HepG2 (cell line): Measurements from ENCODE around the gene POFUT2. TPM values are rescaled to one million over a fixed set of nuclear protein-coding genes. Genes with fewer than 3 reads are reported as not detected.

Experiments used
- ATAC-seq: fragments of 200-7000 bp; cut with Tn5 transposase; 3 replicates; pipeline ENCODE4 v1.9.1; 2020; ENCODE audit warnings: mild to moderate bottlenecking, moderate library complexity
- BruUV-seq: library from RNA; stranded (reverse); fragments of 400-500 nt; replicated peaks from 2 replicates; lab custom pipeline; 2021; lab: Mats Ljungman, UMichigan
- CTCF ChIA-PET: fragments of 300-600 bp; formaldehyde crosslinking; extraction: SDS; loops from one replicate; lab custom pipeline; 2021; ENCODE audit warnings: low total read pairs, inconsistent platforms, low intra/inter-chr PET ratio; lab: Yijun Ruan, JAX
- POLR2A ChIA-PET: fragments of 350-600 bp; sonication (Branson Sonifier 250); formaldehyde crosslinking; loops from one replicate; lab custom pipeline; 2020; ENCODE audit warnings: antibody characterized with exemption, inconsistent platforms; lab: Yijun Ruan, JAX
- DNase-seq: peaks from one replicate; pipeline ENCODE4 v3.0.0-alpha.2; 2015; ENCODE audit warnings: low spot score
- FAIRE-seq: peaks from 3 replicates; lab custom pipeline; 2011; peaks lifted over from hg19 to GRCh38; lab: Jason Lieb, UNC
- H2AFZ ChIP-seq: one replicate; pipeline ENCODE4 v1.6.1; 2011; ENCODE audit warnings: low read length, inconsistent platforms
- H3K27ac ChIP-seq: fragments of 300-600 bp; 3 replicates; pipeline ENCODE4 v1.8.0; 2011; ENCODE audit warnings: mixed run types, mild to moderate bottlenecking, mixed read lengths, low read length, inconsistent platforms; ENCODE audit not compliant: insufficient read depth; ENCODE audit errors: extremely low read length
- H3K27me3 ChIP-seq, 2 experiments: fragments of 200-600 bp in 1 of 2; 2 replicates in 1 of 2; 3 replicates in 1 of 2; pipeline versions ENCODE4 v1.6.0 to v1.8.0; 2011; ENCODE audit warnings: low read length in 2 of 2, mild to moderate bottlenecking in 2 of 2, moderate library complexity in 2 of 2, inconsistent platforms in 1 of 2; ENCODE audit not compliant: insufficient read depth in 2 of 2, control insufficient read depth in 1 of 2
- H3K36me3 ChIP-seq, 2 experiments: fragments of 200-600 bp in 1 of 2; replicated peaks in 1 of 2; 2 replicates in 1 of 2; 3 replicates in 1 of 2; pipeline versions ENCODE4 v1.5.1 to v1.8.0; 2011; ENCODE audit warnings: low read length in 2 of 2, inconsistent platforms in 1 of 2; ENCODE audit not compliant: insufficient read depth in 2 of 2, control insufficient read depth in 1 of 2
- H3K4me1 ChIP-seq: 2 replicates; pipeline ENCODE4 v1.5.1; 2012; ENCODE audit warnings: low read length, inconsistent platforms; ENCODE audit not compliant: insufficient read depth
- H3K4me2 ChIP-seq: 2 replicates; pipeline ENCODE4 v1.6.0; 2011; ENCODE audit warnings: low read depth, low read length, inconsistent platforms
- H3K4me3 ChIP-seq, 3 experiments: fragments of 200-600 bp in 1 of 3; sonication (generic), shearing (Covaris generic) in 1 of 3; replicated peaks in 1 of 3; 2 replicates each; pipeline ENCODE4 v1.5.1; 2011 to 2016; ENCODE audit warnings: low read length in 3 of 3, inconsistent platforms in 2 of 3, low read depth in 2 of 3, mild to moderate bottlenecking in 2 of 3, control low read depth in 1 of 3, mixed read lengths in 1 of 3; ENCODE audit not compliant: insufficient read depth in 1 of 3
- H3K79me2 ChIP-seq: one replicate; pipeline ENCODE4 v1.6.1; 2011; ENCODE audit warnings: low read length, inconsistent platforms; ENCODE audit not compliant: insufficient read depth
- H3K9ac ChIP-seq: 2 replicates; pipeline ENCODE4 v1.6.0; 2011; ENCODE audit warnings: mild to moderate bottlenecking, low read depth, low read length, inconsistent platforms; ENCODE audit not compliant: insufficient read depth
- H3K9me3 ChIP-seq: 2 replicates; pipeline ENCODE4 v1.5.1; 2012; ENCODE audit warnings: mild to moderate bottlenecking, low read length
- H4K20me1 ChIP-seq: 2 replicates; pipeline ENCODE4 v1.6.0; 2011; ENCODE audit warnings: inconsistent platforms, mild to moderate bottlenecking, low read length, moderate library complexity; ENCODE audit not compliant: insufficient read depth
- ARNTL ChIP-seq: sonication (generic); formaldehyde crosslinking; IDR thresholded peaks from 2 replicates; pipeline ENCODE4 v1.4.0; 2020; ENCODE audit warnings: mild to moderate bottlenecking, missing genetic modification reagents
- EP300 ChIP-seq, 3 experiments: sonication (generic) in 1 of 3; formaldehyde crosslinking in 1 of 3; IDR thresholded peaks; 2 replicates each; pipeline versions ENCODE4 v1.5.1 to v1.6.1; 2011 to 2020; ENCODE audit warnings: low read depth in 2 of 3, low read length in 2 of 3, borderline replicate concordance in 1 of 3, improper control_type of control experiment in 1 of 3, mild to moderate bottlenecking in 1 of 3, missing genetic modification reagents in 1 of 3, moderate library complexity in 1 of 3
- MAFF ChIP-seq: IDR thresholded peaks from 2 replicates; pipeline ENCODE4 v1.6.1; 2011; ENCODE audit warnings: low read depth, low read length, improper control_type of control experiment
- MYNN ChIP-seq: sonication (generic); formaldehyde crosslinking; IDR thresholded peaks from 2 replicates; pipeline ENCODE4 v1.4.0; 2020; ENCODE audit warnings: mild to moderate bottlenecking, low read depth, missing genetic modification reagents
- PAX8 ChIP-seq: sonication (generic); formaldehyde crosslinking; IDR thresholded peaks from 2 replicates; pipeline ENCODE4 v1.8.0; 2022; ENCODE audit warnings: mild to moderate bottlenecking, missing genetic modification reagents, borderline replicate concordance
- ZBTB7B ChIP-seq: sonication (generic); formaldehyde crosslinking; IDR thresholded peaks from 2 replicates; pipeline ENCODE4 v1.4.0; 2020; ENCODE audit warnings: missing genetic modification reagents
- ZKSCAN1 ChIP-seq: fragments of 150-350 bp; IDR thresholded peaks from 2 replicates; pipeline ENCODE4 v1.6.1; 2014; ENCODE audit warnings: low read length
- ZNF296 ChIP-seq: sonication (generic); formaldehyde crosslinking; conservative IDR thresholded peaks from 2 replicates; pipeline ENCODE4 v1.5.0; 2020; ENCODE audit warnings: mild to moderate bottlenecking, missing genetic modification reagents
- ZNF333 ChIP-seq: sonication (generic); formaldehyde crosslinking; IDR thresholded peaks from 2 replicates; pipeline ENCODE4 v1.4.0; 2020; ENCODE audit warnings: mild to moderate bottlenecking, missing genetic modification reagents, borderline replicate concordance
- WGBS: methylation state at CpG from one replicate; pipeline ENCODE4 v1.1.6; 2017; ENCODE audit warnings: low lambda C conversion rate; 5-methylcytosine and 5-hydroxymethylcytosine counted together
- in situ Hi-C: cut with HindIII; loops from 2 replicates; pipeline ENCODE4 v1.10.0; 2017; ENCODE audit warnings: low pct_unique_long_range_greater_than_20kb; ENCODE audit not compliant: extremely low pct_ligation_motif_present
- intact Hi-C: fragments of 100-400 bp; cut with micrococcal nuclease; formaldehyde crosslinking; loops from one replicate; pipeline ENCODE4 v1.10.0; 2022; ENCODE audit not compliant: unreplicated experiment
- polyA plus RNA-seq, 8 experiments: library from polyadenylated mRNA; depleted of rRNA in 3 of 8; stranded (reverse) in 7 of 8; unstranded in 1 of 8; fragments of >200 nt; fragmentation: Illumina TruSeq in 4 of 8; extraction: Trizol in 4 of 8; gene quantifications; 2 replicates each; pipeline versions ENCODE4 v1.2.1 to v1.2.3, GENCODE V29; 2011 to 2016; ENCODE audit warnings: low read depth in 4 of 8, missing spikeins in 1 of 8, mixed read lengths in 1 of 8; ENCODE audit not compliant: insufficient read depth in 1 of 8
- total RNA-seq, 5 experiments: library from RNA; depleted of rRNA; stranded (reverse); fragments of >200 nt; fragmentation: Illumina TruSeq; extraction: Trizol; gene quantifications; 2 replicates each; pipeline ENCODE4 v1.2.3, GENCODE V29; 2016; ENCODE audit warnings: low read depth in 1 of 5
- TF ChIP-seq, protein P1 (sequence below): sonication (generic); formaldehyde crosslinking; conservative IDR thresholded peaks from 2 replicates; pipeline ENCODE4 v1.8.0; 2022; ENCODE audit warnings: low read depth, missing genetic modification reagents
- TF ChIP-seq, protein P2 (sequence below): sonication (generic); formaldehyde crosslinking; IDR thresholded peaks from 2 replicates; pipeline ENCODE4 v1.4.0; 2020; ENCODE audit warnings: mild to moderate bottlenecking, missing genetic modification reagents

The POFUT2 gene
- total and polyA plus RNA-seq, 2 of the 13 experiments (the other 11 are each of a cell fraction or from before 2014, with no cell fraction given) = 22.8 to 24.0 TPM

DNA sequence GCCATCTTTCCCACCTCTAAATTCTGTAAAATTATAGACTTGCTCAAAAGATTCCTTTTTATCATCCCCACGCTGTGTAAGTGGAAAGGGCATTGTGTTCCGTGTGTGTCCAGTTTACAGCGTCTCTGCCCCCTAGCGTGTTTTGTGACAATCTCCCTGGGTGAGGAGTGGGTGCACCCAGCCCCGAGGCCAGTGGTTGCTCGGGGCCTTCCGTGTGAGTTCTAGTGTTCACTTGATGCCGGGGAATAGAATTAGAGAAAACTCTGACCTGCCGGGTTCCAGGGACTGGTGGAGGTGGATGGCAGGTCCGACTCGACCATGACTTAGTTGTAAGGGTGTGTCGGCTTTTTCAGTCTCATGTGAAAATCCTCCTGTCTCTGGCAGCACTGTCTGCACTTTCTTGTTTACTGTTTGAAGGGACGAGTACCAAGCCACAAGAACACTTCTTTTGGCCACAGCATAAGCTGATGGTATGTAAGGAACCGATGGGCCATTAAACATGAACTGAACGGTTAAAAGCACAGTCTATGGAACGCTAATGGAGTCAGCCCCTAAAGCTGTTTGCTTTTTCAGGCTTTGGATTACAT is 61.9 kb downstream of the POFUT2 start (continued):
- TF ChIP-seq, protein P1, sequence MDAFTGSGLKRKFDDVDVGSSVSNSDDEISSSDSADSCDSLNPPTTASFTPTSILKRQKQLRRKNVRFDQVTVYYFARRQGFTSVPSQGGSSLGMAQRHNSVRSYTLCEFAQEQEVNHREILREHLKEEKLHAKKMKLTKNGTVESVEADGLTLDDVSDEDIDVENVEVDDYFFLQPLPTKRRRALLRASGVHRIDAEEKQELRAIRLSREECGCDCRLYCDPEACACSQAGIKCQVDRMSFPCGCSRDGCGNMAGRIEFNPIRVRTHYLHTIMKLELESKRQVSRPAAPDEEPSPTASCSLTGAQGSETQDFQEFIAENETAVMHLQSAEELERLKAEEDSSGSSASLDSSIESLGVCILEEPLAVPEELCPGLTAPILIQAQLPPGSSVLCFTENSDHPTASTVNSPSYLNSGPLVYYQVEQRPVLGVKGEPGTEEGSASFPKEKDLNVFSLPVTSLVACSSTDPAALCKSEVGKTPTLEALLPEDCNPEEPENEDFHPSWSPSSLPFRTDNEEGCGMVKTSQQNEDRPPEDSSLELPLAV = no peak
- TF ChIP-seq MYNN (no peak), ZNF333 (CRISPR knock-in tag) (no peak), ZNF296 (CRISPR knock-in tag) (no peak)

DNA sequence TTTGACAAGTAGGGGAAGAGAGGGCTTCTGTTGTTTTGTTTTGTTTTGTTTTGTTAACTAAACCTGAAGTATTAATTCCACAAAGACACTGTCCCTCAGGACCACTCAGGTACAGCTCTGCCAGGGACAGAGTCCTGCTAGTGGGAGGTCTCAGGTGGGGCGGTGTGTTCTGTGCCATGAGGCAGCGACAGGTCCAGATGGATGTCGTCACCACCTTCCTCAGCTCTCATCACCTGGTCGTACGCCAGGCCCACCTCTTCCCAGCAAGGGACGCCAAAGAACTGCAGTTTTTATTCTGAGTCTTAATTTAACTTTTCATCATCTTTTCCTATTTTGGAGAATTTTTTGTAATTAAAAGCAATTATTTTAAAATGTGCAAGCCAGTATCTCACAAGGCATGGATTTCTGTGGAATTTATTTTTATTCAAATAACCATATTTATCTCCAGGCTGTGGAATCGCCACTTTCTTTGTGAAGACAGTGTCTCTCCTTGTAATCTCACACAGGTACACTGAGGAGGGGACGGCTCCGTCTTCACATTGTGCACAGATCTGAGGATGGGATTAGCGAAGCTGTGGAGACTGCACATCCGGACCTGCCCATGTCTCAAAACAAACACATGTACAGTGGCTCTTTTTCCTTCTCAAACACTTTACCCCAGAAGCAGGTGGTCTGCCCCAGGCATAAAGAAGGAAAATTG is 62.5 kb downstream of the POFUT2 start:
- 82% methylated on average over 11 of the region's 11 CpGs for WGBS
- Histone ChIP-seq H2AFZ (no peak overlapping the region), H3K4me1 (no peaks in the 10 kb centered on the region), H3K27me3 (peaks cover 1 to 9% of the 10 kb centered on the region in 2 experiments; a peak in 2 of 5 replicates), H3K4me3 (no peak overlapping the region), H4K20me1 (no peaks in the 10 kb centered on the region), H3K9me3 (no peaks in the 10 kb centered on the region), H3K27ac (no peak overlapping the region), H3K9ac (no peak overlapping the region), H3K79me2 (no peaks in the 10 kb centered on the region), H3K4me2 (no peak overlapping the region), H3K36me3 (peaks cover 4 to 5% of the 10 kb centered on the region in 2 experiments; a peak in 3 of 5 replicates)
- ATAC-seq (no peak), DNase-seq (no peak), FAIRE-seq (no peak)
- intact Hi-C loops = no loop called here
- ChIA-PET CTCF (no interaction called here), POLR2A (no interaction called here)
- no peak for TF ChIP-seq ARNTL (CRISPR knock-in tag)
- TF ChIP-seq, protein P2, sequence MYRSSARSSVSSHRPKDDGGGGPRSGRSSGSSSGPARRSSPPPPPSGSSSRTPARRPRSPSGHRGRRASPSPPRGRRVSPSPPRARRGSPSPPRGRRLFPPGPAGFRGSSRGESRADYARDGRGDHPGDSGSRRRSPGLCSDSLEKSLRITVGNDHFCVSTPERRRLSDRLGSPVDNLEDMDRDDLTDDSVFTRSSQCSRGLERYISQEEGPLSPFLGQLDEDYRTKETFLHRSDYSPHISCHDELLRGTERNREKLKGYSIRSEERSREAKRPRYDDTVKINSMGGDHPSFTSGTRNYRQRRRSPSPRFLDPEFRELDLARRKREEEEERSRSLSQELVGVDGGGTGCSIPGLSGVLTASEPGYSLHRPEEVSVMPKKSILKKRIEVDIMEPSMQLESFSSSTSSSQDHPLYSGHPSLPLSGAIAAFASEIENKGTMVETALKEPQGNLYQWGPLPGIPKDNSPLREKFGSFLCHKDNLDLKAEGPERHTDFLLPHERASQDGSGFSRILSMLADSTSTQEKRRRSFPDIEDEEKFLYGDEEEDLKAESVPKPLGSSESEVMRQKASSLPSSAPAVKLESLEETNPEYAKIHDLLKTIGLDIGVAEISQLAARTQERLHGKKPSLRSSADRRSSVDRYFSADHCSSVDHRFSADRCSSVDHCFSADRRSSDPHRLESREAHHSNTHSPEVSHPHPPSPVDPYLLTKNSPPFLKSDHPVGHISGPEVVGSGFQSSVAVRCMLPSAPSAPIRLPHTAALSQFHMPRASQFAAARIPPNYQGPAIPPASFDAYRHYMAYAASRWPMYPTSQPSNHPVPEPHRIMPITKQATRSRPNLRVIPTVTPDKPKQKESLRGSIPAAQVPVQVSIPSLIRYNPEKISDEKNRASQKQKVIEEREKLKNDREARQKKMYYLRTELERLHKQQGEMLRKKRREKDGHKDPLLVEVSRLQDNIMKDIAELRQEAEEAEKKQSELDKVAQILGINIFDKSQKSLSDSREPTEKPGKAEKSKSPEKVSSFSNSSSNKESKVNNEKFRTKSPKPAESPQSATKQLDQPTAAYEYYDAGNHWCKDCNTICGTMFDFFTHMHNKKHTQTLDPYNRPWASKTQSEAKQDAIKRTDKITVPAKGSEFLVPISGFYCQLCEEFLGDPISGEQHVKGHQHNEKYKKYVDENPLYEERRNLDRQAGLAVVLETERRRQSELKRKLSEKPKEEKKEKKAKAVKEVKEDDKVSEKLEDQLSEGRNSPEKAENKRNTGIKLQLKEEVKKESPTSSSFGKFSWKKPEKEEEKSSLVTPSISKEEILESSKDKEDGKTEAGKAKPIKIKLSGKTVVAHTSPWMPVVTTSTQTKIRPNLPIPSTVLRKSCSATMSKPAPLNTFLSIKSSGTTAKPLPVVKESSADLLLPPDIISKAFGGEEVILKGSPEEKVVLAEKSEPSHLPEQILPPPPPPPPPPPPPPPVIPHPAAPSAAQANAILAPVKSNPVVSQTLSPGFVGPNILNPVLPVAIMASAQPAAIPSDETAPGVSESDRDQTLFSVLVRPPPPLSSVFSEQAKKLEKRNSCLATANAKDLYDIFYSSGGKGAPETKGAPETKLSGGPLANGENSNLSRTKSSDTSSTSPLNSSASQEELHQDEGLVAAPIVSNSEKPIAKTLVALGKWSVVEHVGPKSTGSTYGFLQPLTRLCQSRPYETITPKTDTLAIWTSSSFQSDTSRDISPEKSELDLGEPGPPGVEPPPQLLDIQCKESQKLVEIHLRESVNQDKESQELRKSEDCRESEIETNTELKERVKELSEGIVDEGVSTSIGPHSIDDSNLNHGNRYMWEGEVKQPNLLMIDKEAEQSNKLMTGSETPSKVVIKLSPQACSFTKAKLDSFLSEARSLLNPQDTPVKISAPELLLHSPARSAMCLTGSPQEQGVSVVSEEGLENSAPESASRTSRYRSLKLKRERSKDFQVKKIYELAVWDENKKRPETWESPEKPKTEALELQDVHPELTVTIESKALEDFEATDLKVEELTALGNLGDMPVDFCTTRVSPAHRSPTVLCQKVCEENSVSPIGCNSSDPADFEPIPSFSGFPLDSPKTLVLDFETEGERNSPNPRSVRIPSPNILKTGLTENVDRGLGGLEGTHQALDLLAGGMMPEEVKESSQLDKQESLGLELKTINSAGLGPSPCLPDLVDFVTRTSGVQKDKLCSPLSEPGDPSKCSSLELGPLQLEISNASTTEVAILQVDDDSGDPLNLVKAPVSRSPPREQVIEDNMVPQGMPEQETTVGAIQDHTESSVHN = no peak
- TF ChIP-seq PAX8 = no peak
- TF ChIP-seq ZKSCAN1 = no peak
- TF ChIP-seq MAFF = no peak
- no peak for TF ChIP-seq ZBTB7B (CRISPR knock-in tag)
- no peak for TF ChIP-seq EP300 (IDR thresholded peaks at IDR 0.05; ENCODE audit: low read depth in 2 of 2, low read length in 2 of 2)
- no peak for TF ChIP-seq EP300 (CRISPR knock-in tag; IDR thresholded peaks at IDR 0.05; ENCODE audit: borderline replicate concordance)
- no TSS peak for BruUV-seq
- in situ Hi-C loops = no loop called here
